BLaER1 treated with 17β-estradiol and CSF1 and Interleukin-3, amounts not matched to agents 10 nM and 100 nM (cell line): Measurements from ENCODE around the gene LYPD6B.
"Not testable (repeated sequence)": the region's sequence is repeated elsewhere in the genome, so short reads cannot be mapped to it uniquely, and the experiment has no call there.

ENCODE experiments used
- H3K27ac ChIP-seq, 11 experiments: shearing (Covaris generic); formaldehyde crosslinking; 2 replicates each; pipeline ENCODE4 v1.8.1; 2022
- H3K27me3 ChIP-seq, 11 experiments: shearing (Covaris generic); formaldehyde crosslinking; 2 replicates each; pipeline ENCODE4 v1.8.1; 2022
- H3K36me3 ChIP-seq, 11 experiments: shearing (Covaris generic); formaldehyde crosslinking; 2 replicates each; pipeline ENCODE4 v1.8.1; 2022
- H3K4me1 ChIP-seq, 10 experiments: shearing (Covaris generic); formaldehyde crosslinking; 2 replicates each; pipeline ENCODE4 v1.8.1; 2022
- H3K4me2 ChIP-seq, 11 experiments: shearing (Covaris generic); formaldehyde crosslinking; 2 replicates each; pipeline ENCODE4 v1.8.1; 2022
- H3K4me3 ChIP-seq, 10 experiments: shearing (Covaris generic); formaldehyde crosslinking; 2 replicates each; pipeline ENCODE4 v1.8.1; 2022
- H3K9ac ChIP-seq, 11 experiments: shearing (Covaris generic); formaldehyde crosslinking; 2 replicates each; pipeline ENCODE4 v1.8.1; 2022
- H3K9me3 ChIP-seq, 11 experiments: shearing (Covaris generic); formaldehyde crosslinking; replicated peaks in 1 of 11; 2 replicates each; pipeline ENCODE4 v1.8.1; 2022
- H4K20me1 ChIP-seq, 11 experiments: shearing (Covaris generic); formaldehyde crosslinking; 2 replicates each; pipeline ENCODE4 v1.8.1; 2022
- Cebpa-rat ChIP-seq, 11 experiments: shearing (Covaris generic); IDR thresholded peaks; 2 replicates each; pipeline ENCODE4 v1.8.1; 2022

LYPD6B gene

GRCh38 chr2:149221002-149221401, 182.5 kb downstream of the LYPD6B start:
- H3K4me1 ChIP-seq, result peaks cover 0 to 2% (median under 1%) of the 10 kb centered on the region in 10 experiments; a peak in 9 of 20 replicates
- no peak overlapping the region for H3K4me3 ChIP-seq

GRCh38 chr2:149221898-149222297, 183.4 kb downstream of the LYPD6B start:
- Histone ChIP-seq H3K27ac (no peak overlapping the region), H3K4me3 (no peak overlapping the region), H3K9me3 (no peaks in the 10 kb centered on the region), H3K27me3 (no peaks in the 10 kb centered on the region), H3K4me2 (no peak overlapping the region), H3K4me1 (peaks cover 0 to 11% (median 7%) of the 10 kb centered on the region in 10 experiments; a peak in 12 of 20 replicates), H3K9ac (no peak overlapping the region), H4K20me1 (no peaks in the 10 kb centered on the region), H3K36me3 (no peaks in the 10 kb centered on the region)
- TF ChIP-seq Cebpa-rat (IDR thresholded peaks at IDR 0.05), result no peak

More at GRCh38 chr2:149221002-149221401, 182.5 kb downstream of the LYPD6B start:
- Histone ChIP-seq H4K20me1 (no peaks in the 10 kb centered on the region), H3K36me3 (no peaks in the 10 kb centered on the region), H3K27me3 (no peaks in the 10 kb centered on the region), H3K4me2 (no peak overlapping the region), H3K9me3 (no peaks in the 10 kb centered on the region), H3K9ac (no peak overlapping the region), H3K27ac (no peak overlapping the region)
- no peak for TF ChIP-seq Cebpa-rat (IDR thresholded peaks at IDR 0.05)

DNA sequence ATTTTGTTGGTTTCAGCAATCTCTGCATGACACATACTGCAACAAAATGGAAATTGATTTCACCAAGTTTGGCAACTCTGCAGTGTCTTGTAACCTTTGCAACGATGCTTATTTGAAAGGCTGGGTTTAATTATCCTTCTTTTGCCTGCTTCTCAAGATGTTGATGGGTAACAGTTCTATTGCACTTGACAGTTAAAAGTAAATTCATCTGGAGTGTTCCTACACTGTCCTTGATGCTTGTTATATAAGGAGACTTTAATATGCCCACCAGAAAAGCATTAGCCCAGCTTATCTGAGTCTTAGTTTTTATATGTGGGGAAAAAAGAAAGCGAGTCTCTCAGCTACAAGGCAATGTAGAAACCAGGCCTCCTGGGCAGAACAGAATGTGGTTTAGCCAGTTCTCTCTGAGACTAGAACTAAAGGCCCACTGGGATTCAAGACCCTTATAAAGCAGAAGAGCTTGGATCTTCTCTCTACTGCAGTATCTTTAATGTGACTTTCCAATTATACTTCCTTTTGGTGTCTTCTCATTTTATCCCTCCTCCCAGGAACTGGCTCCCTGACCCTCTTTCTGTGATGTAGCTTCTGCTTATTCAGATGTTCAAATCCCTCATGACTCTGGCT, 185.1 kb downstream of the LYPD6B start:
- H3K27ac ChIP-seq, result no peak overlapping the region
- no peak overlapping the region for H3K4me3 ChIP-seq
- H3K4me2 ChIP-seq, result no peak overlapping the region
- H3K9me3 ChIP-seq, result no peaks in the 10 kb centered on the region
- no peaks in the 10 kb centered on the region for H3K27me3 ChIP-seq
- H3K36me3 ChIP-seq, result no peaks in the 10 kb centered on the region
- H4K20me1 ChIP-seq, result no peaks in the 10 kb centered on the region
- H3K9ac ChIP-seq, result no peak overlapping the region
- TF ChIP-seq Cebpa-rat (IDR thresholded peaks at IDR 0.05), result no peak
- H3K4me1 ChIP-seq, result peaks cover 0 to 11% (median 7%) of the 10 kb centered on the region in 10 experiments; a peak in 12 of 20 replicates

GRCh38 chr2:149224543-149224942, 186.0 kb downstream of the LYPD6B start:
- H3K27me3 ChIP-seq, result no peaks in the 10 kb centered on the region
- no peak overlapping the region for H3K9ac ChIP-seq
- H3K4me3 ChIP-seq, result no peak overlapping the region
- H3K9me3 ChIP-seq, result no peaks in the 10 kb centered on the region
- no peak overlapping the region for H3K27ac ChIP-seq
- H3K4me2 ChIP-seq, result no peak overlapping the region
- TF ChIP-seq Cebpa-rat (IDR thresholded peaks at IDR 0.05), result no peak
- no peaks in the 10 kb centered on the region for H4K20me1 ChIP-seq
- H3K36me3 ChIP-seq, result no peaks in the 10 kb centered on the region
- peaks cover 0 to 11% (median 7%) of the 10 kb centered on the region in 10 experiments; a peak in 12 of 20 replicates for H3K4me1 ChIP-seq

- no peaks in the 10 kb centered on the region for H3K36me3 ChIP-seq
- peaks cover 0 to 11% (median 7%) of the 10 kb centered on the region in 10 experiments; a peak in 12 of 20 replicates for H3K4me1 ChIP-seq
- no peak overlapping the region for H3K27ac ChIP-seq
- H4K20me1 ChIP-seq, result no peaks in the 10 kb centered on the region
- H3K9me3 ChIP-seq, result no peaks in the 10 kb centered on the region
- no peak for TF ChIP-seq Cebpa-rat (IDR thresholded peaks at IDR 0.05)
- H3K9ac ChIP-seq, result no peak overlapping the region
- H3K27me3 ChIP-seq, result no peaks in the 10 kb centered on the region
- peak overlapping the region in 1 of 11 experiments; percentile 62; a peak in 1 of 22 replicates for H3K4me2 ChIP-seq
- no peak overlapping the region for H3K4me3 ChIP-seq
These were observed 186.9 kb downstream of the LYPD6B start for GRCh38 chr2:149225446-149225845.

DNA sequence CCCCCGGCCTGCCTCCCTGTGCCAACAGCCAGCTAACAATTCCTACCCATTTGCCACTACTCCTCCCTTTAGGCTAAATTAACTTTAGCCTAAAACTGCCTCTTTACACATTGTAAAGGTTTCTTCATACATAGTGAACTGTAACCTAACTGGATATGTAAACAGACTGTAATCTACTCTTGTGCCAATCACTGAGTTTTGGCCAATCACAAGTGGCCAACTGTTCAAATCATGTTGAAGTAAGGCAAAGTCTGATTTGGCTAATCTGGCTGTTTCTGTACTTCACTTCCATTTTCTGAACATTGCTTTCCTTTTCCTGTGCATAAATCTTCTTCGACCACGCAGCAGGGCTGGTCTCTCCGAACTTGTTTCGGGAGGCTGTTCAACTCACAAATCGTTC, 188.3 kb downstream of the LYPD6B start:
- no peaks in the 10 kb centered on the region for H3K36me3 ChIP-seq
- no peak for TF ChIP-seq Cebpa-rat (IDR thresholded peaks at IDR 0.05)
- H3K4me1 ChIP-seq, result peaks cover 0 to 11% (median 7%) of the 10 kb centered on the region in 10 experiments; a peak in 12 of 20 replicates
- no peak overlapping the region for H3K4me3 ChIP-seq
- no peaks in the 10 kb centered on the region for H3K27me3 ChIP-seq
- no peaks in the 10 kb centered on the region for H3K9me3 ChIP-seq
- H3K9ac ChIP-seq, result no peak overlapping the region
- H3K27ac ChIP-seq, result no peak overlapping the region
- H4K20me1 ChIP-seq, result no peaks in the 10 kb centered on the region
- peak overlapping the region in 8 of 11 experiments; percentile 5 to 62 (median 45); a peak in 13 of 22 replicates for H3K4me2 ChIP-seq

DNA sequence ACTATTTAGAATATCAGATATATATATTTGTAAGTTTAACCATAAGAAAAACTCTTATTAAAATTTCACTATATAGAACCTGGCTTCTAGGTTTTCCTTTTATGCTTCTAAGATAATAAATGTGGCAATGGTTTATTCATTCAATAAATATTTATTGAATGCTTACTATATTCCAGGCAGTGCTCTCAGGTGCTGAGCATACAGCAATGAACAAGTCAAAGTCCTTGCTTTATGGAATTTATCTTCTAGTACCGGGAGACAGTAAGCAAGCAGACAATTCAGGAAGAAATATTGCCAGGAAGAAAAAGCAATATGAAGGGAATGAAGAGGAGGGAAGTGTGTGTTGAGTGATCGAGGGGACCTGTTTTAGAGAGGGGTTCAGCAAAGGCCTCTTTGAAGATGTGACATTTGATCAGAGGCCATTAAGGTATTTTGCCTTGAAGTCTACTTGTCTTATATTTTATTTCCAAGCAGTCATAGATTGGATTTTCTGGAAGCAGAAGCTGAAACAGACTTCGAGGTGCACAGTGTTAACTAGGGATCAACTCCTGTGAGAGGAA, 197.4 kb downstream of the LYPD6B start:
- TF ChIP-seq Cebpa-rat (IDR thresholded peaks at IDR 0.05), result no peak
- Histone ChIP-seq H3K4me3 (no peak overlapping the region), H3K27me3 (no peaks in the 10 kb centered on the region; a peak in 1 of 22 replicates), H3K9ac (no peak overlapping the region), H3K4me2 (no peak overlapping the region), H3K27ac (no peak overlapping the region), H3K36me3 (no peaks in the 10 kb centered on the region), H3K4me1 (no peaks in the 10 kb centered on the region), H4K20me1 (no peaks in the 10 kb centered on the region; a peak in 1 of 22 replicates), H3K9me3 (no peaks in the 10 kb centered on the region)

DNA sequence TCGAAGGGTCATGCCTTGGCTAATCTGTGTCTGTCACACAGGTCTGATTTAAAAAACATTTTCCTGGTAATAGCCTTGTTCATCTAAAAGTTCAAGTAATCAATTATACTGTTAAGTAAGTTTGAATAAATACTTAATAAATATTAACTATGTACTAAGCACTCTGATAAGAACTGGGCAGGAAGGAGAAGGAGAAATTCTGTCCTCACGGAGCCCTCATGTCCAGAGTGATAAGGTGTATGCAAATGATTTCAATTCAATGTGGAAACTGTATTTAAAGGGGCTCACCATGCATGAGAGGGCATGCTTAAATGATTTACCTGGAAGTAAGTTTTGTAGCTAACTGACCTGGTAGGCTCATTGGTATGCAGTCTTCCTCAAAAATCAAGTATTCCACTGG, 197.9 kb downstream of the LYPD6B start:
- Histone ChIP-seq H3K27ac (no peak overlapping the region), H3K4me2 (no peak overlapping the region), H3K9ac (no peak overlapping the region), H3K4me3 (no peak overlapping the region), H3K4me1 (no peaks in the 10 kb centered on the region), H3K9me3 (no peaks in the 10 kb centered on the region), H4K20me1 (no peaks in the 10 kb centered on the region; a peak in 1 of 22 replicates), H3K27me3 (no peaks in the 10 kb centered on the region; a peak in 1 of 22 replicates), H3K36me3 (no peaks in the 10 kb centered on the region)
- no peak for TF ChIP-seq Cebpa-rat (IDR thresholded peaks at IDR 0.05)

DNA sequence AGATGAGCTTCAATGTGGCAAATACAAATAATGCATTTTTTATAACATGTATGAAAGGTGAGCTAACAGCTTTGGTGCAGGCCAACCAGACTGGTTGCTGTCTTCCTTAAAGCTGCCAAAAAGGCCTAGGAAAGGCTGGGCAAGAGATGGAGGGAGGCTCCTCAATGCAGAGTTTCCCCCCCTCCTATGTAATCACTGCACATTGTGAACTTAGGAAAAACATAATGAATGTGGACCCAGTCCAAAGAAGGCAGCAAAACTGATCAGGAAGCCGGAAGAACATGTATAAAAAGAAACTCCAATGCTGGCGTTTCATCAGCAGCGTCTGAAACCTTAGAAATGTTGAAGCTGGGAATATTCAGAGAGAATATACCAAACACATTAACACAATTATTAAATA, 207.7 kb downstream of the LYPD6B start:
- H3K27ac ChIP-seq, result no peak overlapping the region
- no peak overlapping the region for H3K4me2 ChIP-seq
- no peak overlapping the region for H3K4me3 ChIP-seq
- peaks cover 0 to 8% (median 0%) of the 10 kb centered on the region in 10 experiments; a peak in 1 of 20 replicates for H3K4me1 ChIP-seq
- H3K9ac ChIP-seq, result no peak overlapping the region
- no peaks in the 10 kb centered on the region for H3K27me3 ChIP-seq
- no peak for TF ChIP-seq Cebpa-rat (IDR thresholded peaks at IDR 0.05)
- H3K9me3 ChIP-seq, result peaks cover 0 to 4% (median 0%) of the 10 kb centered on the region in 11 experiments; a peak in 2 of 22 replicates
- H4K20me1 ChIP-seq, result no peaks in the 10 kb centered on the region
- H3K36me3 ChIP-seq, result no peaks in the 10 kb centered on the region

GRCh38 chr2:149251436-149251835, 212.9 kb downstream of the LYPD6B start:
- not testable (repeated sequence) for H4K20me1 ChIP-seq, H3K27ac ChIP-seq, H3K4me3 ChIP-seq, H3K4me1 ChIP-seq, H3K36me3 ChIP-seq, H3K9ac ChIP-seq, H3K27me3 ChIP-seq, H3K4me2 ChIP-seq
- H3K9me3 ChIP-seq, result peaks cover 8 to 56% (median 16%) of the 10 kb centered on the region in 11 experiments; a peak in 15 of 22 replicates

GRCh38 chr2:149256877-149257276, 218.4 kb downstream of the LYPD6B start:
- H3K4me3 ChIP-seq, H4K20me1 ChIP-seq, H3K36me3 ChIP-seq, H3K9ac ChIP-seq, H3K4me1 ChIP-seq, H3K27me3 ChIP-seq, H3K4me2 ChIP-seq, H3K27ac ChIP-seq: not testable (repeated sequence)
- H3K9me3 ChIP-seq, result peaks cover 4 to 52% (median 13%) of the 10 kb centered on the region in 11 experiments; a peak in 15 of 22 replicates
